Erythroblast (primary cell): ENCODE results near the gene FCER1G.

Experiments used
- GATA1 ChIP-seq: IDR thresholded peaks from 2 replicates; pipeline ENCODE4 v1.6.1; 2011; ENCODE audit warnings: low read depth, mild to moderate bottlenecking, control low read depth, low read length, moderate library complexity
- POLR2A ChIP-seq: IDR thresholded peaks from 2 replicates; pipeline ENCODE4 v1.6.1; 2011; ENCODE audit warnings: mild to moderate bottlenecking, low read length

DNA sequence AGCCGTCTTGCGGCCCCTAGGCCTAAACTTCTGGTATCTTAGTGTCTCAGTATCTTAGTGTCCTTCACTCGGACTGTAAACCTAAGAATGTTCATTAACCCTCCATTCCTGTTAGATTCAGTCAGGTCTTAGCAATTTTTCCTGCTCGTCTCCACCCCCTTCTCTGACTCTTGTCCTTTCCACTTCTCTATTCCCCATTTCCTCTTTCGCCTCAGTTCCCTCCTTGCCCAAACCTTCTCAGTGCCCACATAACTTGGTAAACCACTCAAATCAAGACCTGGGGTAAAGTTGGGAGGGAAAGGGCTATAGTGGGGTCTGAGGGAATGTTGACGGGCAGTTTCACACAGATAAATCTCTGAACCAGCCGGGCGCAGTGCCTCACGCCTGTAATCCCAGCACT lies 726 bp upstream of the FCER1G start:
- no peak for TF ChIP-seq POLR2A
- TF ChIP-seq GATA1, result no peak
